H1 (cell line): Measurements from ENCODE around the gene BICD1. TPM values are rescaled to one million over a fixed set of nuclear protein-coding genes. Genes with fewer than 3 reads are reported as not detected.

Experiments used
- BACH1 ChIP-seq: IDR thresholded peaks from 2 replicates; pipeline ENCODE4 v1.6.1; 2012; ENCODE audit warnings: low read length, improper control_type of control experiment
- BCL11A ChIP-seq, 2 experiments: IDR thresholded peaks; one replicate each; pipeline ENCODE4 v1.6.1; 2011; ENCODE audit warnings: low read depth in 2 of 2, low read length in 2 of 2, mild to moderate bottlenecking in 2 of 2
- CHD7 ChIP-seq: fragments of 300-600 bp; sonication (generic); IDR thresholded peaks from 2 replicates; pipeline ENCODE4 v1.7.1; 2012; ENCODE audit warnings: low read length, moderate library complexity, mild to moderate bottlenecking, inconsistent platforms; ENCODE audit not compliant: insufficient replicate concordance
- HDAC6 ChIP-seq: IDR thresholded peaks from one replicate; pipeline ENCODE4 v1.7.1; 2012; ENCODE audit warnings: low read depth, mild to moderate bottlenecking, inconsistent platforms, low read length, moderate library complexity
- KDM4A ChIP-seq: IDR thresholded peaks from one replicate; pipeline ENCODE4 v1.7.1; 2012; ENCODE audit warnings: low read depth, mild to moderate bottlenecking, moderate library complexity, low read length, inconsistent platforms; ENCODE audit not compliant: severe bottlenecking
- NANOG ChIP-seq: IDR thresholded peaks from 2 replicates; pipeline ENCODE4 v1.6.1; 2011; ENCODE audit warnings: low read length, low read depth, mild to moderate bottlenecking, inconsistent platforms; ENCODE audit not compliant: insufficient read depth, poor library complexity, severe bottlenecking
- SP4 ChIP-seq: IDR thresholded peaks from 2 replicates; pipeline ENCODE4 v1.6.1; 2012; ENCODE audit warnings: low read length, inconsistent platforms
- TEAD4 ChIP-seq: IDR thresholded peaks from 2 replicates; pipeline ENCODE4 v1.6.1; 2012; ENCODE audit warnings: low read depth, low read length, inconsistent platforms, mixed read lengths
- polyA plus RNA-seq, 7 experiments: library from polyadenylated mRNA; depleted of rRNA in 3 of 7; stranded (reverse) in 5 of 7; unstranded in 2 of 7; fragments of >200 nt in 5 of 7; fragments of 200-250 nt in 2 of 7; gene quantifications; 1 replicate in 5 of 7; 2 replicates in 1 of 7; 4 replicates in 1 of 7; pipeline versions ENCODE4 v1.2.1 to v1.2.3, GENCODE V29; 2011 to 2013; ENCODE audit warnings: missing spikeins in 2 of 7, mixed read lengths in 2 of 7
- total RNA-seq: library from RNA; stranded (reverse); fragmentation: NEBNext Ultra II Directional; extraction: Animal tissue kit (Norgen Biotek cat#: 25700); gene quantifications from 2 replicates; pipeline ENCODE4 v1.2.1, GENCODE V29; 2021
- TF ChIP-seq, protein P1 (sequence below): IDR thresholded peaks from 2 replicates; pipeline ENCODE4 v1.6.1; 2012; ENCODE audit warnings: inconsistent platforms

BICD1 gene
- total and polyA plus RNA-seq, 2 of the 8 experiments (the other 6 are each of a cell fraction or from before 2014, with no cell fraction given) = 34.1 to 58.4 TPM

DNA sequence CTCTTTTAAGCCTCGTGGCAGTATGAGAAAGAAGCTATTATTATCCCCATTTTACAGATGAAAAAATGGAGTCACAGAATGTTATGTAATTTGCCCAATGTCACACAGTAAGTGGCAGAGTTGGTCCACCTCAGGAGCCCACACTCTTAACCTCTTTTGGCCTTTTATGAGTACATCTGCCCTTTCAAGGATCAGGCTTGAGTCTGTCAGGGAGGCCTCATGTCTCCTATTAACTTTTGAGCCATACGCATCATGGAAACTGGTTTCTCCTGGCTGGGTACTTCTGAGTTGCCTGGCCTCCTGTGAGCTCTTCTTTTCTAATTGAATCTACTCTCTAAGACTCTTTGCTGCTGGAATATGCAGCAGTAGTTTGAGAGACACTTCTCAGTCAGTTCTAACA lies 101.7 kb downstream of the BICD1 start (continued):
- TF ChIP-seq CHD7 = no peak
- no peak for TF ChIP-seq TEAD4
- no peak for TF ChIP-seq BCL11A (IDR thresholded peaks at IDR 0.05; ENCODE audit: low read depth in 2 of 2, low read length in 2 of 2)
- no peak for TF ChIP-seq KDM4A
- TF ChIP-seq NANOG = no peak
- TF ChIP-seq HDAC6 = no peak
- TF ChIP-seq BACH1 = no peak
- no peak for TF ChIP-seq SP4
- TF ChIP-seq, protein P1, sequence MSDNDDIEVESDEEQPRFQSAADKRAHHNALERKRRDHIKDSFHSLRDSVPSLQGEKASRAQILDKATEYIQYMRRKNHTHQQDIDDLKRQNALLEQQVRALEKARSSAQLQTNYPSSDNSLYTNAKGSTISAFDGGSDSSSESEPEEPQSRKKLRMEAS = no peak
- TF ChIP-seq, all 59 proteins: peak for 0
